GM23338 (cell line): ENCODE measurements around the gene SPECC1L. TPM values are rescaled to one million over a fixed set of nuclear protein-coding genes. Genes with fewer than 3 reads are reported as not detected.

Experiments used
- polyA plus RNA-seq: library from polyadenylated mRNA; unstranded; fragments of >200 nt; fragmentation: Nextera tagmentation; extraction: Ambion mirVana; gene quantifications from 2 replicates; pipeline ENCODE4 v1.2.1, GENCODE V29; 2016
- total RNA-seq: library from RNA; depleted of rRNA; stranded (reverse); fragments of >200 nt; shearing (Covaris generic); gene quantifications from 2 replicates; pipeline ENCODE4 v1.2.3, GENCODE V29; 2014; rRNA removed

SPECC1L gene
- total and polyA plus RNA-seq, 2 experiments from 2014 or later = 24.3 to 44.7 TPM

Other genes starting within 250 kb of the SPECC1L start
- 2.1 and 2.2 TPM in 2 replicates for gene SUSD2, start 89.3 kb upstream of the SPECC1L start, total RNA-seq
- 0.68 and 0.74 TPM in 2 replicates for gene SUSD2, start 89.3 kb upstream of the SPECC1L start, polyA plus RNA-seq
- not detected in 2 replicates for gene GGT5, start 25.7 kb upstream of the SPECC1L start, total RNA-seq
- not detected in 2 replicates for gene GGT5, start 25.7 kb upstream of the SPECC1L start, polyA plus RNA-seq
- gene ADORA2A, start 156.8 kb downstream of the SPECC1L start, total RNA-seq = 11.0 and 13.5 TPM in 2 replicates
- 3.4 and 4.1 TPM in 2 replicates for gene ADORA2A, start 156.8 kb downstream of the SPECC1L start, polyA plus RNA-seq
- 0.16 TPM in 1 of 2 replicates, not detected in the other for gene UPB1, start 224.5 kb downstream of the SPECC1L start, total RNA-seq
- 0.13 and 0.14 TPM in 2 replicates for gene UPB1, start 224.5 kb downstream of the SPECC1L start, polyA plus RNA-seq